ENCODE data around the gene LENG8.
"Not testable (repeated sequence)": the region's sequence is repeated elsewhere in the genome, so short reads cannot be mapped to it uniquely, and the experiment has no call there.

Gene LENG8

GRCh38 chr19:54484451-54484850, 35.5 kb downstream of the LENG8 start:
- DNase-seq (ENCODE audit: low read depth) = no peak

GRCh38 chr19:54485851-54486250, 36.9 kb downstream of the LENG8 start:
- DNase-seq (ENCODE audit: low read depth) = no peak

GRCh38 chr19:54489341-54489740, 40.3 kb downstream of the LENG8 start:
- DNase-seq (ENCODE audit: low read depth) = no peak

GRCh38 chr19:54489766-54490165, 40.8 kb downstream of the LENG8 start:
- no peak for DNase-seq (ENCODE audit: low read depth)

GRCh38 chr19:54492568-54492967, 43.6 kb downstream of the LENG8 start:
- no peak for DNase-seq (ENCODE audit: low read depth)

- DNase-seq (ENCODE audit: low read depth) = not testable (repeated sequence)
Observed at GRCh38 chr19:54493056-54493455, 44.1 kb downstream of the LENG8 start.

GRCh38 chr19:54493967-54494585, 45.1 kb downstream of the LENG8 start:
- DNase-seq (ENCODE audit: low read depth) = no peak

GRCh38 chr19:54495284-54495683, 46.3 kb downstream of the LENG8 start:
- not testable (repeated sequence) for DNase-seq (ENCODE audit: low read depth)

GRCh38 chr19:54497747-54498450, 48.9 kb downstream of the LENG8 start:
- not testable (repeated sequence) for DNase-seq (ENCODE audit: low read depth)

GRCh38 chr19:54498451-54498772, 49.4 kb downstream of the LENG8 start:
- not testable (repeated sequence) for DNase-seq (ENCODE audit: low read depth)

- no peak for DNase-seq (ENCODE audit: low read depth)
Observed at GRCh38 chr19:54502518-54503048, 53.6 kb downstream of the LENG8 start, which contains the start of gene LAIR2. Gene LAIR2, plus strand, starts transcription at chr19:54502831. Its CDS starts 88 bp downstream, at chr19:54502919.

- DNase-seq (ENCODE audit: low read depth) = not testable (repeated sequence)
Observed at GRCh38 chr19:54505542-54505941, 56.5 kb downstream of the LENG8 start.

- DNase-seq (ENCODE audit: low read depth) = no peak
Observed at GRCh38 chr19:54506079-54506478, 57.1 kb downstream of the LENG8 start.

- not testable (repeated sequence) for DNase-seq (ENCODE audit: low read depth)
Observed at GRCh38 chr19:54507038-54507717, 58.2 kb downstream of the LENG8 start.

GRCh38 chr19:54507824-54508223, 58.8 kb downstream of the LENG8 start:
- DNase-seq (ENCODE audit: low read depth) = no peak

- DNase-seq (ENCODE audit: low read depth) = not testable (repeated sequence)
Observed at GRCh38 chr19:54508487-54508886, 59.5 kb downstream of the LENG8 start.

- DNase-seq (ENCODE audit: low read depth) = not testable (repeated sequence)
Observed at GRCh38 chr19:54509200-54509940, 60.4 kb downstream of the LENG8 start.
